Measurements from ENCODE around the gene C11orf98. TPM values are rescaled to one million over a fixed set of nuclear protein-coding genes. Genes with fewer than 3 reads are reported as not detected.
"Not testable (repeated sequence)": the region's sequence is repeated elsewhere in the genome, so short reads cannot be mapped to it uniquely, and the experiment has no call there.

C11orf98 gene
- polyA plus RNA-seq, 1 experiment, result 38.8 TPM

GRCh38 chr11:62678433-62678769, 13.4 kb upstream of the C11orf98 start:
- peak overlapping the region; percentile 98 for H3K4me3 ChIP-seq (ENCODE audit: low read depth, low read length)
- H3K27ac ChIP-seq (ENCODE audit: low read depth, low read length), result peak overlapping the region; percentile 80
- CTCF ChIA-PET, result no interaction called here
- POLR2A ChIA-PET, result interaction anchor here (2.1 to 4.0 kb wide), 3 partner anchors 9 to 13 kb away, joined by 7 to 70 read pairs (median 13); partner anchors contain the start of genes C11orf98, CSKMT and LRRN4CL
- H3K9me3 ChIP-seq (ENCODE audit: control insufficient read depth, insufficient read depth, low read length), result peaks cover 4% of the 10 kb centered on the region; the same call in 1 of the 2 replicates
- DNase-seq (ENCODE audit: low read depth, low spot score), result no peak
- no peaks in the 10 kb centered on the region for H3K27me3 ChIP-seq (ENCODE audit: control insufficient read depth, insufficient read depth, low read length)
- no peak for TF ChIP-seq CTCF (IDR thresholded peaks at IDR 0.05; ENCODE audit: low read depth, low read length)

- peaks cover 4% of the 10 kb centered on the region; the same call in 1 of the 2 replicates for H3K9me3 ChIP-seq (ENCODE audit: control insufficient read depth, insufficient read depth, low read length)
- POLR2A ChIA-PET, result interaction anchor here (5.6 kb wide), 1 partner anchor 13 kb away, joined by 50 read pairs; the partner anchor contains the start of genes C11orf98 and CSKMT
- H3K4me3 ChIP-seq (ENCODE audit: low read depth, low read length), result peak overlapping the region; percentile 98
- DNase-seq (ENCODE audit: low read depth, low spot score), result no peak
- CTCF ChIA-PET, result interaction anchor here (0.6 to 0.7 kb wide), 2 partner anchors 13 to 27 kb away, joined by 3 read pairs; partner anchors contain the start of genes C11orf98 and CSKMT
- H3K27ac ChIP-seq (ENCODE audit: low read depth, low read length), result no peak overlapping the region
- TF ChIP-seq CTCF (IDR thresholded peaks at IDR 0.05; ENCODE audit: low read depth, low read length), result no peak
- H3K27me3 ChIP-seq (ENCODE audit: control insufficient read depth, insufficient read depth, low read length), result no peaks in the 10 kb centered on the region
Measured at GRCh38 chr11:62677714-62678113, 12.7 kb upstream of the C11orf98 start.

GRCh38 chr11:62677156-62677555, 12.1 kb upstream of the C11orf98 start:
- Histone ChIP-seq H3K27ac (ENCODE audit: low read depth, low read length) (no peak overlapping the region), H3K27me3 (ENCODE audit: control insufficient read depth, insufficient read depth, low read length) (no peaks in the 10 kb centered on the region), H3K4me3 (ENCODE audit: low read depth, low read length) (no peak overlapping the region; the same call in 1 of the 2 replicates), H3K9me3 (ENCODE audit: control insufficient read depth, insufficient read depth, low read length) (peaks cover 4% of the 10 kb centered on the region; the same call in 1 of the 2 replicates)
- no peak for TF ChIP-seq CTCF (IDR thresholded peaks at IDR 0.05; ENCODE audit: low read depth, low read length)
- ChIA-PET CTCF (interaction anchor here (0.7 kb wide), 1 partner anchor 12 kb away, joined by 3 read pairs; the partner anchor contains the start of genes C11orf98 and CSKMT), POLR2A (interaction anchor here (0.8 to 5.6 kb wide), 3 partner anchors 12 to 155 kb away, joined by 4 to 50 read pairs (median 10); partner anchors contain the start of genes C11orf98, CSKMT, LRRN4CL and STX5)
- DNase-seq (ENCODE audit: low read depth, low spot score), result no peak

DNA sequence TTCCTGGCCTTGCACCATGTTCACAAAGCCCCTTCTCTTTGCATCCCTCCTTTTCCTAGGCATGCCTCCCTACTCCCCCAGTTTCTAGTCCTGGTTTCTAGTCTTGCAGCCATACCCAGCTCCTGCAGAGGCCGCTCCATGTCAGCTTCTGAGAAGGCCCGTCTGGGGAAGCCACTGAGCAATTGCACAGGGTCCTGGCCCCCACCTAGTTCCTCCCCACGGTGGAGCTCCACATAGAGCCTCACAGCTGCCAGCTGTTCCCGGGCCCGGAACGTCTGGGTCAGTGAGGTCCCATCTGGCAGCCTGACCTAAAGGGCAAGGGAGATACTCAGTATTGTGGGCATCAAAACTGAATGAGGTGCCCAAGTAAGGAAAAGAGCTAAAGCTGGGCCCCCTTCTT, 11.7 kb upstream of the C11orf98 start:
- no peak for DNase-seq (ENCODE audit: low read depth, low spot score)
- ChIA-PET POLR2A (interaction anchor here (0.8 to 5.6 kb wide), 3 partner anchors 12 to 155 kb away, joined by 4 to 50 read pairs (median 10); partner anchors contain the start of genes C11orf98, CSKMT, LRRN4CL and STX5), CTCF (interaction anchor here (0.7 kb wide), 1 partner anchor 12 kb away, joined by 3 read pairs; the partner anchor contains the start of genes C11orf98 and CSKMT)
- no peak overlapping the region for H3K27ac ChIP-seq (ENCODE audit: low read depth, low read length)
- no peak for TF ChIP-seq CTCF (IDR thresholded peaks at IDR 0.05; ENCODE audit: low read depth, low read length)
- no peaks in the 10 kb centered on the region for H3K27me3 ChIP-seq (ENCODE audit: control insufficient read depth, insufficient read depth, low read length)
- H3K9me3 ChIP-seq (ENCODE audit: control insufficient read depth, insufficient read depth, low read length), result peaks cover 4% of the 10 kb centered on the region; the same call in 1 of the 2 replicates
- no peak overlapping the region for H3K4me3 ChIP-seq (ENCODE audit: low read depth, low read length)

DNA sequence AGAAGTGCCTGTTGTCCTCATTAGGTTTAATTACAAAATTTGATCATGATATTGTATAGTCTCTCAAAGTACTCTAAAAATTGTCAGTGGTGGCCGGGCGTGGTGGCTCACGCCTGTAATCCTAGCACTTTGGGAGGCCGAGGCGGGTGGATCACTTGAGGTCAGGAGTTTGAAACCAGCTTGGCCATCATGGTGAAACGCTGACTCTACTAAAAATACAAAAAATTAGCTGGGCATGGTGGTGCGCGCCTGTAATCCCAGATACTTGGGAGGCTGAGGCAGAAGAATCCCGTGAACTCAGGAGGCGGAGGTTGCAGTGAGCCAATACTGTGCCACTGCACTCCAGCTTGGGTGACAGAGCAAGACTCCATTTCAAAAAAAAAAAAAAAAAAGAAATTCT, 10.4 kb upstream of the C11orf98 start:
- not testable (repeated sequence) for H3K27ac ChIP-seq (ENCODE audit: low read depth, low read length); DNase-seq (ENCODE audit: low read depth, low spot score); H3K27me3 ChIP-seq (ENCODE audit: control insufficient read depth, insufficient read depth, low read length); H3K4me3 ChIP-seq (ENCODE audit: low read depth, low read length); H3K9me3 ChIP-seq (ENCODE audit: control insufficient read depth, insufficient read depth, low read length)
- ChIA-PET POLR2A (interaction anchor here (0.6 to 5.6 kb wide), 3 partner anchors 11 to 42 kb away, joined by 3 to 50 read pairs (median 6); partner anchors contain the start of genes C11orf98 and CSKMT), CTCF (interaction anchor here (1.0 kb wide), 1 partner anchor 21 kb away, joined by 3 read pairs; no protein-coding TSS in a partner anchor)

All from AG04450 (cell line).